DOHH2 (cell line): ENCODE results near the gene TDRD6.

ENCODE experiments used
- H3F3A ChIP-seq: fragments of 200-600 bp; sonication (generic), shearing (Covaris generic); 2 replicates; pipeline ENCODE4 v1.6.0; 2016; ENCODE audit warnings: antibody characterized with exemption, mild to moderate bottlenecking; ENCODE audit not compliant: control insufficient read depth, insufficient read depth
- H3K27ac ChIP-seq: fragments of 200-600 bp; sonication (generic); 2 replicates; pipeline ENCODE4 v1.5.1; 2014; ENCODE audit warnings: low read depth, mild to moderate bottlenecking, low read length, moderate library complexity
- H3K27me3 ChIP-seq: fragments of 200-600 bp; sonication (generic); 2 replicates; pipeline ENCODE4 v1.6.1; 2014; ENCODE audit warnings: mild to moderate bottlenecking, low read length, mixed read lengths; ENCODE audit not compliant: control insufficient read depth
- H3K36me3 ChIP-seq: fragments of 200-600 bp; sonication (generic); 2 replicates; pipeline ENCODE4 v1.6.1; 2014; ENCODE audit warnings: mild to moderate bottlenecking, low read length, moderate library complexity, mixed read lengths; ENCODE audit not compliant: control insufficient read depth
- H3K4me1 ChIP-seq: fragments of 200-600 bp; sonication (generic); 2 replicates; pipeline ENCODE4 v1.6.1; 2014; ENCODE audit warnings: mild to moderate bottlenecking, low read length, mixed read lengths; ENCODE audit not compliant: control insufficient read depth
- H3K4me2 ChIP-seq: fragments of 200-600 bp; sonication (generic); 2 replicates; pipeline ENCODE4 v1.6.0; 2014; ENCODE audit warnings: mild to moderate bottlenecking, low read length, moderate library complexity
- H3K4me3 ChIP-seq: fragments of 200-600 bp; sonication (generic); 2 replicates; pipeline ENCODE4 v1.5.1; 2014; ENCODE audit warnings: mild to moderate bottlenecking, low read length, mixed read lengths
- H3K79me2 ChIP-seq: fragments of 200-600 bp; sonication (generic); 2 replicates; pipeline ENCODE4 v1.6.1; 2014; ENCODE audit warnings: mild to moderate bottlenecking, low read length, mixed read lengths; ENCODE audit not compliant: control insufficient read depth
- H3K9me2 ChIP-seq: fragments of 200-600 bp; sonication (generic); replicated peaks from 2 replicates; pipeline ENCODE4 v1.6.1; 2014; ENCODE audit warnings: mild to moderate bottlenecking, low read length, mixed read lengths; ENCODE audit not compliant: control insufficient read depth
- H3K9me3 ChIP-seq: fragments of 200-600 bp; sonication (generic); 2 replicates; pipeline ENCODE4 v1.6.1; 2014; ENCODE audit warnings: antibody characterized with exemption, low read length, mixed read lengths; ENCODE audit not compliant: control insufficient read depth, insufficient read depth
- H4K20me1 ChIP-seq: fragments of 200-600 bp; sonication (generic); 2 replicates; pipeline ENCODE4 v1.6.0; 2014; ENCODE audit warnings: low read depth, mild to moderate bottlenecking, antibody characterized with exemption, low read length, moderate library complexity; ENCODE audit not compliant: control insufficient read depth, insufficient read depth
- EZH2phosphoT487 ChIP-seq: fragments of 200-600 bp; sonication (generic); IDR thresholded peaks from 2 replicates; pipeline ENCODE4 v1.6.1; 2017; ENCODE audit warnings: borderline replicate concordance, mild to moderate bottlenecking, antibody characterized with exemption, low read length, moderate library complexity, mixed read lengths
- TF ChIP-seq, protein P1 (sequence below): fragments of 200-600 bp; sonication (generic); IDR thresholded peaks from one replicate; pipeline ENCODE4 v1.5.1; 2014; ENCODE audit warnings: antibody characterized with exemption, mild to moderate bottlenecking, low read depth, low read length; ENCODE audit not compliant: poor library complexity, severe bottlenecking

Gene TDRD6

DNA sequence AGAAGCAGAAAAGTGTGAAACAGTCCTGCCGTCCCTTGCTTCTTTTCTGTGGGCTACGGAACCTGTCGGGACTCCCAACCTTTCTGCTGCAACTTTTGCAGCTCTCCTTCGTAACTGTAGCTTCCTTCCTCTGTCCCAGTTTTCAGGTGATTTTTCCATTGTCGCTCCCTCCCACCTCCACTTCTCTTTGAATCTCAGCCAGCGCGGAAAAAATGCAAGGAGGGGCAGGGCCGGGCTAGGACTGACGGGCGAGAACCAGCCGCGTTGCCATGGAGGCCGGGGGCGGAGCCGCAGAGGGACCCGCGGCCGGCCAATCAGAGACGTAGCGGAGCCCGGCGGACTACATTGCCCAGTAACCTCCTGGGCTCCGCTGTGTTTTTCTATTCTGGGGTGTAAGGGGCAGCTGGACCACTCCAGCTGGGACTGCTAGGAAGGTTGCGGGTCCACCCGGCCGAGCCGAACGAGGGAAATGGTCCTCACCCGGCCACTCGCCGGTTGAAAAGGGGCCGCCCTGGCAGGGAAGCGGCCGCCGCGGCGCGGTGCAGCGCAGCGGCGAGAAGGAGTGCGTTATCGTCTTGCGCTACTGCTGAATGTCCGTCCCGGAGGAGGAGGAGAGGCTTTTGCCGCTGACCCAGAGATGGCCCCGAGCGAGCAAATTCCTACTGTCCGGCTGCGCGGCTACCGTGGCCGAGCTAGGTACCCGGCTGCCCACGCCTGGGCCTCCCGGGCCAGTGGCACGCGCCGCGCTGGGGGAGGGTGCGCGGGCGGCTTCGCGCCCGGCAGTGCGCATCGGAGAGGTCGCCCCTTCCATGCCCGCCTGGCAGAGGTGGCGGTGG, 34.9 kb upstream of the TDRD6 start, which contains the start of the genes CYP39A1 and SLC25A27:
Gene CYP39A1, minus strand, starts transcription at position 216 of the 836 bp plus-strand sequence. CDS start 236 bp downstream, outside the sequence.
Gene SLC25A27, plus strand, starts transcription at position 373 of the 836 bp plus-strand sequence. Its CDS starts 218 bp downstream, at position 591.
- Histone ChIP-seq H3K9me3 (no peaks in the 10 kb centered on the region), H3K27me3 (no peaks in the 10 kb centered on the region), H3K27ac (peak within 1 kb of the TSS; percentile 76), H3K36me3 (peaks cover 41% of the 10 kb centered on the region), H3K4me3 (peak within 1 kb of the TSS; percentile 88), H3F3A (peaks cover 3% of the 10 kb centered on the region), H3K79me2 (peaks cover 72% of the 10 kb centered on the region), H3K4me2 (peak within 1 kb of the TSS; percentile 83), H4K20me1 (no peaks in the 10 kb centered on the region), H3K4me1 (peaks cover 36% of the 10 kb centered on the region), H3K9me2 (no peaks in the 10 kb centered on the region)
- no peak for TF ChIP-seq EZH2phosphoT487
- TF ChIP-seq, protein P1, sequence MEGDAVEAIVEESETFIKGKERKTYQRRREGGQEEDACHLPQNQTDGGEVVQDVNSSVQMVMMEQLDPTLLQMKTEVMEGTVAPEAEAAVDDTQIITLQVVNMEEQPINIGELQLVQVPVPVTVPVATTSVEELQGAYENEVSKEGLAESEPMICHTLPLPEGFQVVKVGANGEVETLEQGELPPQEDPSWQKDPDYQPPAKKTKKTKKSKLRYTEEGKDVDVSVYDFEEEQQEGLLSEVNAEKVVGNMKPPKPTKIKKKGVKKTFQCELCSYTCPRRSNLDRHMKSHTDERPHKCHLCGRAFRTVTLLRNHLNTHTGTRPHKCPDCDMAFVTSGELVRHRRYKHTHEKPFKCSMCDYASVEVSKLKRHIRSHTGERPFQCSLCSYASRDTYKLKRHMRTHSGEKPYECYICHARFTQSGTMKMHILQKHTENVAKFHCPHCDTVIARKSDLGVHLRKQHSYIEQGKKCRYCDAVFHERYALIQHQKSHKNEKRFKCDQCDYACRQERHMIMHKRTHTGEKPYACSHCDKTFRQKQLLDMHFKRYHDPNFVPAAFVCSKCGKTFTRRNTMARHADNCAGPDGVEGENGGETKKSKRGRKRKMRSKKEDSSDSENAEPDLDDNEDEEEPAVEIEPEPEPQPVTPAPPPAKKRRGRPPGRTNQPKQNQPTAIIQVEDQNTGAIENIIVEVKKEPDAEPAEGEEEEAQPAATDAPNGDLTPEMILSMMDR, result no peak

DNA sequence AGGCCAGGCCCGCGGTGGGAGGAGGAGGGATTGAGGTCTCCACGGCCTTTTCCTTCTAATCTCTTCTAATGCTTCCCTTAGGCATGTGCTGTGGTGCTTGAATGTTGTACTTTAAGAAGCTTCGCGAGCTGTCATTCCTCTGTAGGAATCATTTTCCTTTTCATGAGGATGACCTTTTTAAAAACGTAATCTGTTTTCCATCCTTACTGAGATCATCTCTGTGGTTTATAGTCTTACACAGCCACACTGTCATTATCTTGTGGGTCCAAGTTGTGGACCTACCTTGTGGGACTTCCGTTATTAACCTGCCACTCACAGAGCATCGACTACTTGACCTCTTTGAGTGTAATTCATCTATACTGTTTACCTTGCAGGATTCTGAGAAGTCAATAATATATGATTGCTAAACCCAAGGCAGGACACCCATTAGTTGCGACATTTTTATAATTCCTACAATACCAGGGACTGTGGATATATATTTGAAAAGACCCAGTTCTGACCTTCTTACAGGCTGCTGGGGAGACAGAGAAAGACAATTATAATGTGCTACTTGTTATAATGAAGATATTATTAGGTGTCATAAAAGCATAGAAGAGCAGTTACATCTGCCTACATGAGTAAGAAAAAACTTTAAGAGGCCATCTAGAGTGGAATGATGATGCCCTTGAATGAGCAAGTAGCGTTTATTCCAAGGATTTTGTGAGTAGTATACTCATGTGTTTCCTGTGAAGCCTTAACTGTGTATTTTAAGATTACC, 34.1 kb upstream of the TDRD6 start:
- no peaks in the 10 kb centered on the region for H3K9me2 ChIP-seq
- no peak for TF ChIP-seq EZH2phosphoT487
- TF ChIP-seq, protein P1, result no peak
- peaks cover 36% of the 10 kb centered on the region for H3K4me1 ChIP-seq
- H3K79me2 ChIP-seq, result peaks cover 70% of the 10 kb centered on the region
- peak overlapping the region; percentile 24 for H3K27ac ChIP-seq
- H3K4me2 ChIP-seq, result peak overlapping the region; percentile 83
- peaks cover 3% of the 10 kb centered on the region for H3F3A ChIP-seq
- peak overlapping the region; percentile 88 for H3K4me3 ChIP-seq
- H4K20me1 ChIP-seq, result no peaks in the 10 kb centered on the region
- peaks cover 49% of the 10 kb centered on the region for H3K36me3 ChIP-seq
- H3K27me3 ChIP-seq, result no peaks in the 10 kb centered on the region
- H3K9me3 ChIP-seq, result no peaks in the 10 kb centered on the region

DNA sequence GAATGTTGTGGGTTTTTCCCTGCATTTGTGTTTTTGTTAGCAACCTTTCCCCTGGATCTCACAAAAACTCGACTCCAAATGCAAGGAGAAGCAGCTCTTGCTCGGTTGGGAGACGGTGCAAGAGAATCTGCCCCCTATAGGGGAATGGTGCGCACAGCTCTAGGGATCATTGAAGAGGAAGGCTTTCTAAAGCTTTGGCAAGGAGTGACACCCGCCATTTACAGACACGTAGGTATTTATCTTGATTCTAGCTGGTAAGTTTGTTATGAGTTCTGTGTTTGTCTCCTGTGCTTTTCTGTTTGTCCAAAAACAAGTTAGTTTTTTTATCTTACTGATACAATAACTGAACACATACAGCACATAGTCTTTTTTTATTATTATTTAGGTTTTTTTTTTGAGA, 31.9 kb upstream of the TDRD6 start:
- Histone ChIP-seq H3F3A (no peaks in the 10 kb centered on the region; the same call in 1 of the 2 replicates), H3K27ac (no peak overlapping the region), H3K36me3 (peaks cover 36% of the 10 kb centered on the region), H3K9me3 (no peaks in the 10 kb centered on the region), H3K4me1 (peaks cover 20% of the 10 kb centered on the region), H3K4me3 (no peak overlapping the region), H3K9me2 (no peaks in the 10 kb centered on the region), H3K4me2 (peak overlapping the region; percentile 12), H3K27me3 (no peaks in the 10 kb centered on the region), H3K79me2 (peaks cover 49% of the 10 kb centered on the region), H4K20me1 (no peaks in the 10 kb centered on the region)
- no peak for TF ChIP-seq EZH2phosphoT487
- TF ChIP-seq, protein P1, result peak; percentile 61
